GM21447 (cell line): ENCODE measurements around the gene IL27RA.

ENCODE experiments used
- ATAC-seq: cut with Tn5 transposase; IDR thresholded peaks from one replicate; pipeline ENCODE4 v1.9.1; 2021; ENCODE audit not compliant: unreplicated experiment

IL27RA gene

DNA sequence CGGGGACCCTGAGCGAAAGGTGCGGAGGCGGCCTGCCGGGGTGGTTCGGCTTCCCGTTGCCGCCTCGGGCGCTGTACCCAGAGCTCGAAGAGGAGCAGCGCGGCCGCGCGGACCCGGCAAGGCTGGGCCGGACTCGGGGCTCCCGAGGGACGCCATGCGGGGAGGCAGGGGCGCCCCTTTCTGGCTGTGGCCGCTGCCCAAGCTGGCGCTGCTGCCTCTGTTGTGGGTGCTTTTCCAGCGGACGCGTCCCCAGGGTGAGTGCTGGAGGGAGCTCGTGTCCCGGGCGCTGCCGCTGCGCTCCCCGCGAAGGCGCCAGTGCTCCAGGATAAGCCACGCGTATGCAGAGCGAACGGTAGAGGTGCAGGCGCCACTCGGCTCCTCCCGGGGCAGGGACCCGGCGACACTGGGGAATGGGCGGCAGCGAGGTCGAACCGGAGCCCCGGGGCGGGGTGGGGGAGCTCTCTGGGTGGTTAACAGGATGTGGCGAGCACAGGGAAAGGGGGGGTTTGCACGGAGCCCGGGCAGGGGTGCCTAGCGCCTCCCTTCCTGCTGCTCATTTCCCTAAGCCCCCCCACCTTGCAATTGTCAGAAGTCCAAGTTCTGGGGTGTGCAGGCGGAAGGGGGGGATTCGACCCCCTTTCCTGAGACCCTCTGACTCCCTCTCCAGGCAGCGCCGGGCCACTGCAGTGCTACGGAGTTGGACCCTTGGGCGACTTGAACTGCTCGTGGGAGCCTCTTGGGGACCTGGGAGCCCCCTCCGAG lies at the start of gene IL27RA:
IL27RA (plus strand) TSS at position 44 of the 762 bp plus-strand sequence; CDS start at position 155, 111 bp downstream.
- peak; percentile 51 for ATAC-seq

DNA sequence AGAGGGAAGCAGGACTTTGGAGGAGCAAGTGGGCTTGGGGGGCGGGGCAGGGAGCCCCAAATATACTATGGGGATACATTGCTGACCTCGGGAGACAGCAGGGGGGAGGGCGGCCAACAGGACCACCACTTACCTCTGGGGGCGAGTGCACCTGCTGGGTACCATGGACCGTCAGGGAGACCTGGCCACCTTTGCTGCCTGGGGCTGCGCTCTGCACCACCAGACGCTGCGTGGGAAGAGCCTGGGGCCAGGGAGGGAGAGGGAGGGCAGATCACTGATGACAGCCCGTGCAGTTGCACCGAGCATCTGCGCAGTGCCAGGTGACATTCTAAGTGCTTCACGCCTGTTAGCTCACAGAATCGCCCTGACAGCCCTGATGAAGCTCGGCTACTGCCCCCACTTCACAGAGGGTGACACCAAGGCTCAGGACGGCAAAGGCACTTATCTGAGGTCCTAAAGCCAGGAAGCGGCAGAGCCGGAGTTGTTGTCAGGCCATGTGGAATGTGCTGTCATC lies 49.5 kb upstream of the IL27RA start:
- ATAC-seq: no peak

DNA sequence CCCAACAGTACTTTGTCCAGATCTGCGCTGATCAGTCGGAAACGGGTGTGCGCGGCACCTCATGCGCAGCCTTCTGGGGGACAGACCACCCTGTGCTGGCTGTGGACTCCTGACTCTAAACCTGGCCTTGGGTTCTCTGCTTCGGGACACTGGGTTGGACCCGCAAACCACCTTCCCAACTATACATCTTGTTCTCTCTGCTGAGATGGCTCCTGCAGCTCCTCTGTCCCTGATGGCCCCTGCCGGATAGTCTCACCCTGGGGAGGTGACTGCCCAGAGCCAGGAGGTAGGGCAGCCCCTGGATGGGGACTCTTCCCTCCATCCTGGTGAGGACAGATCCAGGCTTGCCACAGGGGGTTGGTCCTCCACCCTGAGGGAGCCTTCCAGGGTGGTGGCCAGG lies 48.8 kb upstream of the IL27RA start:
- no peak for ATAC-seq

DNA sequence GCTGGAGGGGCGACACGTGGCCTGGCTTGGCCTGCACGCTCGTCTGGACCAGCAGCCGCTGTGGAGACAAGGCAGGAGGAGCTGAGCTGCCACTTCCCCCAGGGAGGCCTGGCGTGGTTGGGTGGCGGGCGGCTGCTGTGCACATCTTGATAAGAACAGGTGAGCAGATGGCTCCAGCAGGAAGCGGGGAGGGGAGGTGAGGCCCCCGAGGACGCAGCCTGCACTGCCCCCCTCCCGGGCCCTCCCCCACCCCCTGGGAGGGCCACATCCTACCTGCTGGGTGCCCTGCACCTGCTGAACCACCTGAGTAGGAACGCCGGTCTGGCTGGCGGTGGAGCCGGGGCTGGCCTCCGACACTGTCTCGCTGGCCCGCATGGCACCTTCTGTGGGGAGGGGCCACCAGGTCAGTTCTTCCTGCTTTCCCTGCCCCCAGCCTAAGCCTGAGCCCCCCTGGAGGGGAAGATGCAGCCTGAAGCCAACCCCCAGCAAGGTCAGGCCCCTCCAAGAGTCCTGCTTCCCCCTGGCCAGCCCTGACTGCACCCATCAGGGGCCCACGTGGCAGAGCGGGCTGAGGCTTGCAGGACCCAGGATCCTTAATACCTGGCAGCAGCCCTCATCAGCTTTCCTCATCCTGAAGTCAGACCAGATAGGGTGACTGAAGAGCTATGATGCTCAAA lies 48.2 kb upstream of the IL27RA start:
- no peak for ATAC-seq

GRCh38 chr19:13984186-13984585 lies 47.4 kb upstream of the IL27RA start:
- no peak for ATAC-seq

- no peak for ATAC-seq
Observed at GRCh38 chr19:13984875-13985741, 46.5 kb upstream of the IL27RA start.

- peak; percentile 6 for ATAC-seq
Observed at GRCh38 chr19:13985771-13986347, 45.7 kb upstream of the IL27RA start.

DNA sequence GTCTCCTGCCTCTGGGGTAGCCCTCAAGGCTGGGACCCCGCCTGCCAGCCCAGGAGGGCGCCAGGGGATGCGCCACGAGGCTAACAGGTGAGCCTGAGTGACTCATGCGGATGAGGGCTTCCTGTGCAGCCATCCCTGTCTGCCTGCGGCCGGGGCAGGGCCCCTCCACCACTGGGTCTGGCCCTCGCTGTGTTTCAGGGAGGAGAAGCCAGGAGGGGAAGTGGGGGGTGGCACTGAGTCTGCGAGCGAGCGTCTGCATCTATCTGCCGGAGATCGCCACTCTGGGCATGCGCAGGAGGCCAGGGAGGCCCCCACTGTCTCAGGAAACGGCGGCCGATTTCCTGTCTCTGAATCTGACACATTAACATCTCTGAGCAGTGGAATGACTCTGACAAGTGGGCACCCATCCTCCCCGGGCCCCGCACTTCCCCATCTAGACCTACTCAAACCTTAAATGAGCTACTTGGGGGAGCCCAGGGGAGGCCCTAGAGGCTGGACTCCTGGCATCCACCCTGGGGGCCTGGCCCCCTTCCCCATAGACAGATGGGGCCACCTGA lies 45.1 kb upstream of the IL27RA start:
- peak; percentile 89 for ATAC-seq

DNA sequence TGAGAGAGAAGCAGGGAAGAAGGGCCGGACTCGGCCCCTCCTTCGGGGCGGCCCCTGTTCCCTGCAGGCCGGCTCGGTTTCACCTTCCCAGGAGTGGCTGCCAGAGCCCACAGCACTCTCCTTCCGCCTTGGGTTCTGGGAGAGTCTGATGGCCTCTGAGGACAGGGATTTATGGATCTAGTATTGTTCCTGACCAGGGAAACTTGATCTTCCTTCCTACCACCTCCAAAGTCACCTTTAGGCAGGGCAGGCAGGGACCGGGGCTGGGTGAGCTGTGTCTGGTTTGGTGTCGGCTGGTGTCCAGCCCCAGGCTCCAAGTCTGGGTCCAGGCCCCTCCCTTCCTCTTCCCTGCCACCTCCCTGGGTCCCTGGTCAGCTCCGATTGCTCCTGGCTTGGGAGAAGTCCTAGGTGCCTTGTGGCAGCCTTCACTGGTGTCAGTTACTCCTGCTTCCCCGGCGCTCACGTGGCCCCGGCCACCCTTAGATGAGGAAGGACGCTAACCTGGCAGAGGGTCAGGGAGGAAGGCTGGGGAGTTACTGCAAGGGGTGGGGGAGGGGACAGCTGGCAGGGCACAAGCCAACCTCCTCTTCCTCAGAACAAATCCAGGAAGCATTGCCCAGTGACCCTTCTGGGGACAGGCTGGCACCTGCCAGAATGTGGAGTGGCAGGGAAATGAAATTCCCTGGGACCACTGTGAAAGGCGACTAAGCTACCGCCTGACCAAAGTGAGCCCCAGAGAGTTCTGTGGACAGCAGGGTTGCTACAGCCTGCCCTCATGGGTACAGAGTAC lies 44.3 kb upstream of the IL27RA start:
- no peak for ATAC-seq

DNA sequence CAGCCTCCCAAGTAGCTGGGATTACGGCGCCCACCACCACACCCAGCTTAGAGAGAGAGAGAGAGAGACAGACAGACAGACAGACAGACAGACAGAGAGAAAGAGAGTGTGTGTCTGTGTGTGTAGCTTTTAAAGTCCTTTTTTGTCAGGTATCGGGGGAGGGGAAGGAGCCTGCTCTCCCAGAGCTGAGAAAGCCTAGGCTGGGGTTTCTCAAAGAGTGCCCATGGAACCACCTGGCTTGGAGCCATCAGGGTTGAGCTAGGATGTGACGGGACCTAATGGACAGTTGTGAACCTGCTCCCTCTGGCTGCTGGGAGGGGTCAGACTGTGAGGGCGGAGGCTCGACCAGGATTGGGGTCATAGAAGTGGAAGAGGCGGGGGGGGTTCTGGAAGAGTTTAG lies 42.1 kb upstream of the IL27RA start:
- no peak for ATAC-seq

GRCh38 chr19:13990085-13990484 lies 41.5 kb upstream of the IL27RA start:
- ATAC-seq: no peak

DNA sequence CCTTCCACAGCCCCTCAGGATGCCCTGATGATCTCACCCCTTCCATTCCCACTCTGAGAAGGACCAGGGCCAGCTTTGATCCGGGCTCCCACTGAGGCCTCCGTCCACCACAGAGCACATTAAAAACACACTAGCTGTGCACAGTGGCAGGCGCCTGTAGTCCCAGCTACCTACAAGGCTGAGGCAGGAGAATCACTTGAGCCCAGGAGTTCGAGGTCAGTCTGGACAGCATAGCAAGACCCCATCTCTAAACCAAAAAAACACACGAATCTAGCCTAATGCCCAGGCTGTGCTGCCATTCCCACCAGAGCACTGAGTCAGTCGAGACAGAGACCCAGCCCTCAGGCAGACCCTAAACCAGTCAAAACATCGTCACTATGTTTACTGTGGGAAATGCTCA lies 39.5 kb upstream of the IL27RA start:
- no peak for ATAC-seq

- no peak for ATAC-seq
Observed at GRCh38 chr19:13993590-13994300, 37.8 kb upstream of the IL27RA start.

DNA sequence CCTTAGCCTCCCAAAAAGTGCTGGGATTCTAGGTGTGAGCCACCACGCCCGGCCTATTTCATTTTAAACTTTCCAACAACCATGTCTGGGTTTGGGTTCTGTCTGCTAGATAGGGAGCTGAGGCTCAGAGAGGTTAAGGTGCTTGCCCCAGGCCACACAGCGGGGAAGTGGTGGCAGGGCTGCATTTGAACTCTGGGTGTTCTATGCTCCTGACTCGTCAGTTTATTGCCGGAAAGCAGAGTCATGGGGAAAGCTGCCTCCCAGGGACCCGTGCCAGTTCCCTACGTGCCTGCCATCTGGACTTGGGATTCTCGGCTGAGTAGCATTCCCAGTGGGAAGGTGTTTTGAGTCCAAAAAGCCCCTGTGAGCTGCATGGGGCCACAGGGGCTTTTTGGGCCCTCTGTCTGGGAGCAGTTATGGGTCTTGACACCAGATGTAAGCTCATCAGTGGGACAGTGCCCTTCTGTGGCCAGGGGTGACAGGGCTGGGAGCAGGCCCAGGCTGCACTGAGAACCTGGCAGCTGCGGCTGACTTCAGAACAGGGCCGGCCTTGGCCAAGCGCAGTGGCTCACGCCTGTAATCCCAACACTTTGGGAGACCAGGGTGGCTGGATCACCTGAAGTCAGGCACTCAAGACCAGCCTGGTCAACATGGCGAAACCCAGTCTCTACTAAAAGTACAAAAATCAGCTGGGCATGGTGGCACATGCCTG lies 36.4 kb upstream of the IL27RA start:
- no peak for ATAC-seq

DNA sequence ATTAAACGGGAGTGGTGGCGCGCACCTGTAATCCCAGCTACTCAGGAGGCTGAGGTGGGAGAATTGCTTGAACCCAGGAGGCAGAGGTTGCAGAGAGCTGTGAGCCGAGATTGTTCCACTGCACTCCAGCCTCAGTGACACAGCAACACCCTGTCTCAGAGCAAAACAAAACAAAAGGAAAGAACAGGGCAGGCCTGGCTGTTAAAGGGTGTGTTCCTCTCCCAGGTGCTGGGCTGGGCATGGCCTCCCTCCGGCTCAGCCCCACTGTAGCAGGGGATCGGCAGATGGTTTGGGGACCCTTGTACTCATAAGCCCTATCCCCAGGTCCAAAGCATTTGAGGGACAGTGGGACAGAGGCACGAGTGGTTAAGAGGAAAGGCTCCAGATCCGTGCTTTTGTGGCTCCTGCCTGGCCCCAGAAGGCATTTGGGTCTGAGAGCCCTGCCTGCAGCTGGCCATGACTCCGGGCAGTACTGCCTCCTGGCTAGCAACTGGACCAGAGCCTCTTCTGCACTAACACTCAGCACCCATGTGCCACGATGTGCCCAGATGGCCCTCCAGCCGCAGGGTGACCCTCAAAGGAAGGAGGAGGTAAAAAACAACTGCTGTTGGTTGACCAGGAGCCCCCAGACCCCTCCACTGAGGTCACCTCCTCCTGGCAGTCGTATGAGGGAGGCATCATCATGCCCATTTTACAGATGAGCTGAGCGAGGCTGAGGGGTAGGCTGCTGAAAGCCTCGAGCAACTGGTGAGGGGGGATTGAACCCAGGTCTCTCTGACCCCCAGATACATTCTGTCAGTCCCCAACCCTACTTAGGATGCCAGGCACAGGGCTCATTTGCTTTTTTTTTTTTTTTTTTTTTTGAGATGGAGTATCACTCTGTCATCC lies 35.4 kb upstream of the IL27RA start:
- no peak for ATAC-seq

DNA sequence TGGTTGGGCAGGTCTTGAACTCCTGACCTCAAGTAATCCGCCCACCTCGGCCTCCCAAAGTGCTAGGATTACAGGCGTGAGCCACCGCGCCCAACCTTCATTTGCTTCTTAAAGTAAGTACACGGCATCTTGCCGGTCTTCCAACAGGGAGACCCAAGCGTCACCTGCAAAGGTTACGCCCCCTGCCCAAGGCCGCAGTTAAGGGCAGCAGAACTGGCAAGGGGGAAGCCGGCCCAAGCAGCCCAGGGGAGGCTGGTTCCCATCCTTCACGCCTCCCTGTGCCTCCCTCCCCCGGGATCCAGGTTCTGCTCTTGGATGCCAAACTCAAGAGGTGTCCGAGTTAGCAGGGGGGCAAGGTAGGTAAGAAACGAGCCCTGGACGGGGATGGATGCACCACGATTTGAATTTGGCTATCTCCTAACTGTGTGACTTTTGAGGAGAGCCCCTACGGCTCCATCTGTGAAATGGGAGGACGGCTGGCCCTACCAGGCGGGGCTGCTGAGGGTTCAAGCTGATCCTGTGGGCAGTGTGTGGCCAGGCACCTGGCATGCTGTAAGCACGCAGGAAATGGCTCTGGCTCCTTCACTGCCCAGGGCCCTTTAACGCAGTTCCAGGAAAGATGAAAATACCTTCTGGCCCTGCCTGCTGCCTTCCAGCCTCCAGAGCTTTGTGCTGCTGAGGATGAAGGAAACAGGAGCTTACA lies 34.5 kb upstream of the IL27RA start:
- ATAC-seq: no peak

GRCh38 chr19:13997631-13997962 lies 34.0 kb upstream of the IL27RA start:
- ATAC-seq: no peak
